ENCODE data around the gene GALNS.
A peak's percentile ranks its signal among the peaks of the same experiment; 100 is the strongest.

The GALNS gene

GRCh38 chr16:88805340-88805715 is 51.4 kb downstream of the GALNS start:
- Histone ChIP-seq H3K27me3 (ENCODE audit: low read depth) (no peaks in the 10 kb centered on the region), H3K9me3 (no peaks in the 10 kb centered on the region), H3K36me3 (replicated peaks) (peaks cover 62% of the 10 kb centered on the region), H3K4me1 (peaks cover 14% of the 10 kb centered on the region), H3K4me3 (peak overlapping the region; percentile 77)
- in situ Hi-C loops (cut with MboI; ENCODE audit: low sequenced_read_pairs): loop anchor here (25.0 kb wide), 1 partner anchor 757 kb away; the partner anchor contains the start of gene RPL13
- peak in 1 of 2 experiments; percentile 49 for DNase-seq (ENCODE audit: low spot score in 2 of 2)

- no peaks in the 10 kb centered on the region for H3K27me3 ChIP-seq (ENCODE audit: low read depth)
- peaks cover 57% of the 10 kb centered on the region for H3K36me3 ChIP-seq (replicated peaks)
- H3K4me3 ChIP-seq: peak overlapping the region; percentile 77
- no peaks in the 10 kb centered on the region for H3K9me3 ChIP-seq
- in situ Hi-C loops (cut with MboI; ENCODE audit: low sequenced_read_pairs): loop anchor here (25.0 kb wide), 1 partner anchor 758 kb away; the partner anchor contains the start of gene RPL13
- H3K4me1 ChIP-seq: peaks cover 9% of the 10 kb centered on the region
- peak in 1 of 2 experiments; percentile 65 for DNase-seq (ENCODE audit: low spot score in 2 of 2)
Observed at GRCh38 chr16:88804552-88805339, 52.0 kb downstream of the GALNS start.

- peak in 1 of 2 experiments; percentile 30 for DNase-seq (ENCODE audit: low spot score in 2 of 2)
- peaks cover 51% of the 10 kb centered on the region for H3K36me3 ChIP-seq (replicated peaks)
- peak overlapping the region; percentile 77 for H3K4me3 ChIP-seq
- H3K4me1 ChIP-seq: peaks cover 9% of the 10 kb centered on the region
- H3K9me3 ChIP-seq: no peaks in the 10 kb centered on the region
- in situ Hi-C loops (cut with MboI; ENCODE audit: low sequenced_read_pairs): loop anchor here (25.0 kb wide), 1 partner anchor 758 kb away; the partner anchor contains the start of gene RPL13
- no peaks in the 10 kb centered on the region for H3K27me3 ChIP-seq (ENCODE audit: low read depth)
Observed at GRCh38 chr16:88804173-88804551, 52.6 kb downstream of the GALNS start.

GRCh38 chr16:88803264-88803987 is 53.3 kb downstream of the GALNS start, which contains the start of gene CDT1:
TSS of gene CDT1 (plus strand) at chr16:88803789. CDS start at chr16:88803832, 43 bp downstream.
- Histone ChIP-seq H3K4me1 (peaks cover 9% of the 10 kb centered on the region), H3K4me3 (peak within 1 kb of the TSS; percentile 77), H3K9me3 (no peaks in the 10 kb centered on the region), H3K36me3 (replicated peaks) (peaks cover 43% of the 10 kb centered on the region), H3K27me3 (ENCODE audit: low read depth) (no peaks in the 10 kb centered on the region)
- in situ Hi-C loops (cut with MboI; ENCODE audit: low sequenced_read_pairs): loop anchor here (25.0 kb wide), 1 partner anchor 759 kb away; the partner anchor contains the start of gene RPL13
- DNase-seq (ENCODE audit: low spot score in 2 of 2): peak; percentile 73 to 86

GRCh38 chr16:88800277-88800592 is 56.5 kb downstream of the GALNS start:
- Histone ChIP-seq H3K4me3 (no peak overlapping the region), H3K27me3 (ENCODE audit: low read depth) (no peaks in the 10 kb centered on the region), H3K4me1 (peaks cover 7% of the 10 kb centered on the region), H3K9me3 (no peaks in the 10 kb centered on the region), H3K36me3 (replicated peaks) (peaks cover 12% of the 10 kb centered on the region)
- in situ Hi-C loops (cut with MboI; ENCODE audit: low sequenced_read_pairs): loop anchor here (25.0 kb wide), 1 partner anchor 762 kb away; the partner anchor contains the start of gene RPL13
- DNase-seq (ENCODE audit: low spot score in 2 of 2): no peak

GRCh38 chr16:88799569-88800276 is 57.0 kb downstream of the GALNS start:
- in situ Hi-C loops (cut with MboI; ENCODE audit: low sequenced_read_pairs): loop anchor here (25.0 kb wide), 1 partner anchor 763 kb away; the partner anchor contains the start of gene RPL13
- H3K4me3 ChIP-seq: no peak overlapping the region
- peaks cover 2% of the 10 kb centered on the region; the same call in 1 of the 2 replicates for H3K4me1 ChIP-seq
- peaks cover 6% of the 10 kb centered on the region for H3K36me3 ChIP-seq (replicated peaks)
- no peaks in the 10 kb centered on the region for H3K27me3 ChIP-seq (ENCODE audit: low read depth)
- no peaks in the 10 kb centered on the region for H3K9me3 ChIP-seq
- no peak for DNase-seq (ENCODE audit: low spot score in 2 of 2)

GRCh38 chr16:88798772-88799455 is 57.8 kb downstream of the GALNS start:
- Histone ChIP-seq H3K4me3 (no peak overlapping the region), H3K27me3 (ENCODE audit: low read depth) (no peaks in the 10 kb centered on the region), H3K9me3 (no peaks in the 10 kb centered on the region), H3K4me1 (peaks cover 2% of the 10 kb centered on the region; the same call in 1 of the 2 replicates), H3K36me3 (replicated peaks) (no peaks in the 10 kb centered on the region; the same call in 1 of the 2 replicates)
- DNase-seq (ENCODE audit: low spot score in 2 of 2): no peak
- in situ Hi-C loops (cut with MboI; ENCODE audit: low sequenced_read_pairs): no loop called here

- Histone ChIP-seq H3K4me3 (no peak overlapping the region), H3K36me3 (replicated peaks) (no peaks in the 10 kb centered on the region; the same call in 1 of the 2 replicates), H3K27me3 (ENCODE audit: low read depth) (no peaks in the 10 kb centered on the region), H3K4me1 (no peaks in the 10 kb centered on the region; the same call in 1 of the 2 replicates), H3K9me3 (no peaks in the 10 kb centered on the region)
- no peak for DNase-seq (ENCODE audit: low spot score in 2 of 2)
- in situ Hi-C loops (cut with MboI; ENCODE audit: low sequenced_read_pairs): no loop called here
Observed at GRCh38 chr16:88798073-88798472, 58.7 kb downstream of the GALNS start.

GRCh38 chr16:88796278-88796677 is 60.5 kb downstream of the GALNS start:
- Histone ChIP-seq H3K4me3 (no peak overlapping the region), H3K4me1 (no peaks in the 10 kb centered on the region), H3K27me3 (ENCODE audit: low read depth) (no peaks in the 10 kb centered on the region), H3K9me3 (no peaks in the 10 kb centered on the region), H3K36me3 (replicated peaks) (no peaks in the 10 kb centered on the region)
- in situ Hi-C loops (cut with MboI; ENCODE audit: low sequenced_read_pairs): no loop called here
- DNase-seq (ENCODE audit: low spot score in 2 of 2): no peak

- H3K27me3 ChIP-seq (ENCODE audit: low read depth): no peaks in the 10 kb centered on the region
- in situ Hi-C loops (cut with MboI; ENCODE audit: low sequenced_read_pairs): no loop called here
- DNase-seq (ENCODE audit: low spot score in 2 of 2): no peak
- H3K4me1 ChIP-seq: no peaks in the 10 kb centered on the region
- H3K36me3 ChIP-seq (replicated peaks): no peaks in the 10 kb centered on the region
- H3K9me3 ChIP-seq: no peaks in the 10 kb centered on the region
- no peak overlapping the region for H3K4me3 ChIP-seq
Observed at GRCh38 chr16:88793251-88793954, 63.3 kb downstream of the GALNS start.

- H3K36me3 ChIP-seq (replicated peaks): no peaks in the 10 kb centered on the region
- no peaks in the 10 kb centered on the region for H3K4me1 ChIP-seq
- no peak overlapping the region for H3K4me3 ChIP-seq
- no peak for DNase-seq (ENCODE audit: low spot score in 2 of 2)
- no peaks in the 10 kb centered on the region for H3K9me3 ChIP-seq
- in situ Hi-C loops (cut with MboI; ENCODE audit: low sequenced_read_pairs): no loop called here
- H3K27me3 ChIP-seq (ENCODE audit: low read depth): no peaks in the 10 kb centered on the region
Observed at GRCh38 chr16:88792668-88793250, 64.0 kb downstream of the GALNS start.

- no peaks in the 10 kb centered on the region for H3K4me1 ChIP-seq
- H3K36me3 ChIP-seq (replicated peaks): no peaks in the 10 kb centered on the region
- no peak for DNase-seq (ENCODE audit: low spot score in 2 of 2)
- in situ Hi-C loops (cut with MboI; ENCODE audit: low sequenced_read_pairs): no loop called here
- H3K27me3 ChIP-seq (ENCODE audit: low read depth): no peaks in the 10 kb centered on the region
- no peaks in the 10 kb centered on the region for H3K9me3 ChIP-seq
- H3K4me3 ChIP-seq: no peak overlapping the region
Observed at GRCh38 chr16:88792078-88792550, 64.6 kb downstream of the GALNS start.

All from HAP-1 (cell line).